DLD1 (cell line): Measurements from ENCODE around the gene MSL1.

Source experiments
- in situ Hi-C: cut with HindIII; loops from 2 replicates; pipeline ENCODE4 v1.10.0; 2017; ENCODE audit warnings: low sequenced_read_pairs

Gene MSL1, protein sequence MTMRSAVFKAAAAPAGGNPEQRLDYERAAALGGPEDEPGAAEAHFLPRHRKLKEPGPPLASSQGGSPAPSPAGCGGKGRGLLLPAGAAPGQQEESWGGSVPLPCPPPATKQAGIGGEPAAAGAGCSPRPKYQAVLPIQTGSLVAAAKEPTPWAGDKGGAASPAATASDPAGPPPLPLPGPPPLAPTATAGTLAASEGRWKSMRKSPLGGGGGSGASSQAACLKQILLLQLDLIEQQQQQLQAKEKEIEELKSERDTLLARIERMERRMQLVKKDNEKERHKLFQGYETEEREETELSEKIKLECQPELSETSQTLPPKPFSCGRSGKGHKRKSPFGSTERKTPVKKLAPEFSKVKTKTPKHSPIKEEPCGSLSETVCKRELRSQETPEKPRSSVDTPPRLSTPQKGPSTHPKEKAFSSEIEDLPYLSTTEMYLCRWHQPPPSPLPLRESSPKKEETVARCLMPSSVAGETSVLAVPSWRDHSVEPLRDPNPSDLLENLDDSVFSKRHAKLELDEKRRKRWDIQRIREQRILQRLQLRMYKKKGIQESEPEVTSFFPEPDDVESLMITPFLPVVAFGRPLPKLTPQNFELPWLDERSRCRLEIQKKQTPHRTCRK

DNA sequence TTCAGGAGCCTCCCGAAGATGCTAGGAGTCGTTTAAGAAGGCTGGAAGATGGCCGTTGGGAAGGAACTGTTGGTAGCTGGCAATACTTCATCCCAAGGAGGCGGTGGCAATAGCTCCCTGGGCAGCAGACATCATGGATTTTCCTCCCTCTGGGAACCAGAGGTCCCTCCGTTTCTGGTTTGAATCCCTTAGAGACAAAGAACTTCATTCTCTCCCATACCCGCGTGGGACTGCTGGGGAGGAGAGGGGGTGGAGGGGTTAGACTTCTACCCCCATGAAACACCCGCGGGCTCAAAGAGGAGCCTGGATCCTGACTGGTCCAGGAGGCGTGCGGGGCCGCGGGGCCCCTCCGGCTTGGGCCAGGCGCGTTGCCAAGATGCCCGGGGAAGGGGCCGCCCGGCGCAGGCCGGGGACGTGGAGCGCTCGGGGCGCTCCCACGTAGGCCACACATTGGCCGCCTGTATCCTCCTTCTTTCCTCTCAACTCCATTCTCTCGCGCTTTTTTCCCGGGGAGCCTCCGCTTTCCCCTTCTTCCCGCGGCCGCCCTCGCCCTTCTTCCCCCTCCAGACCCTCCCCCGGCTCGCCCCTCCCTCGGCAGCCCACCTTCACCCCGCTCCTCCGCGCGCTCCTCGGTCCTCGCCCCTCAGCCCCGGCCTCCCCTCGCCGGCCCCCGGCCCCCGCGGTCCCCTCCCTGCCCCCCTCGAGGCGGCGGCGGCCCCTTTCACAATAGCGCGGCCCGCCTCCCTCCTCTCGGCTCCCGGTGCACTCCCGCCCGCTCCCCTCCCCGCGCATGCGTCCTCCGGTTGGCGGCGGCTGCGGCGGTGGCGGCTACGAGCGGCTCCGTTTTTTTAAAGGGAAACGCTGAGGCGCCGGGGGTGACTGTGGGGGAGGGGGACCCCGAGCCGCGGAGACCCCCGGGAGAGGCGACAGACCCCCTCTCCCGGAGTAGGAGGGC, at the start of gene MSL1:
Gene MSL1 (plus strand): TSS at position 791 of the 955 bp plus-strand sequence. CDS start 642 bp downstream, outside the sequence.
- in situ Hi-C loops = loop anchor here (25.0 kb wide), 1 partner anchor 134 kb away; the partner anchor contains the start of gene PSMD3

DNA sequence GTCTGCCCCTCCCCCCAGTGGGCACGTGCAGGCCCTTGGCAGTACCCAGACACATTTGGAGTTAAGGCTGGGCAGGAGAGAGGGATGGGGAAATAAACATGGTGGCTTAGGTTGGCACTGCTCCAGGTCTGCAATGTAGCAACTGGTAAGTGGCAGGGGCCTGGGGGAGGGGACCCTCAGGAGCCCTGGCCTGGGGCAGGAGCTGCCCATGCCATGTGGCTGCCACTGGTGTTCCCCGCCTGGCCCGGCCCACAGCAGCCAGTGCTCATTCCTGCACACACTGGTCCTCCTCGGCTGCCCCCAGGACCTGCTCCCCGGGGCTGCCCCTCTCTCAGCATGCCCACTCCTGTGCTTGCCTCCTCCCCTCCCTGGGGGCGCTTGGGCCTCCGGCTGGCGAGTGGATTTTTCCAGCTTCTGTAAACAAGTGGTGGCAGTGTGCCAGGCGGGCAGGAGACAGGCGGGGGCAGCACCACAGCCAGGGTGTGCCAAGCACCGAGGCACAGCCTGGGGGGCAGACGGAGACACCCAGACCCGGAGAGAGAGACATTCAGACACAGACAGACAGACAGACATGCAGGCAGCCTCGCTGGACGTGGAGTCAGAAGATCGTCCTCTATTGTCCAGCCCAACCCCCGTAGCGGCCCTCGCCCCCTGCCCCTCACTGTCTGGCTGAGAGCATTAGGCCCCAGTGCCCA, 49.6 kb upstream of the MSL1 start:
- in situ Hi-C loops = loop anchor here (25.0 kb wide), 1 partner anchor 240 kb away; the partner anchor contains the start of gene RARA

DNA sequence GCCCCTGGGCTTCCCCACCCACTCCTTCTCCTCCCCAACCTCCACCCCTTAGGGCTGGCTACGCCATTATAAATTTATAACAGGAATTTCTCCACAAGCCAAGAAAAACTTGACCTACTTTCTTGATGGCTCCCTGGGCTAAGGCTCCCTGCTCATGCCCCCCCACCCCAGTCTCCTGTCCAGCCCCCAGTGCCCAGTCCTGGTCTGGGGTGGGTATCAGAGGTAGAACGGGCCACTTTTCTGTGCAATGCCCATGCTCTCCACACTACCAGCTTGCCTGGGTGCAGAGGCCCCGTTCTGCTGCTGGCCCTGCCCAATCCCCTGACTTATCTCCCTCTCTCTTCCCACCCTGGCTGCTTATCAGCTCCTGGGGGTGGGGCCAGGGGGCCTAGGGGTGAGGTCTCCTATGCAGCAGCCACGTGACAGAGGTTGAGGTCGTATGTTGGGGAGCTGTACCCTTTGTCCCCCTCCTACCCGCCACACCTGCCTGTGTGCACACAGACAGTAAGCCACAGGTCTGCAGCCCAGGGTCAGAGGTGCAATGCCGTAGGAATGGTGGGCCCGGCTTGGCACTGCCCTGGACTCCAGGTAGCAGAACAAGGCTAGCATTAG, 48.9 kb upstream of the MSL1 start:
- in situ Hi-C loops = loop anchor here (25.0 kb wide), 1 partner anchor 239 kb away; the partner anchor contains the start of gene RARA

DNA sequence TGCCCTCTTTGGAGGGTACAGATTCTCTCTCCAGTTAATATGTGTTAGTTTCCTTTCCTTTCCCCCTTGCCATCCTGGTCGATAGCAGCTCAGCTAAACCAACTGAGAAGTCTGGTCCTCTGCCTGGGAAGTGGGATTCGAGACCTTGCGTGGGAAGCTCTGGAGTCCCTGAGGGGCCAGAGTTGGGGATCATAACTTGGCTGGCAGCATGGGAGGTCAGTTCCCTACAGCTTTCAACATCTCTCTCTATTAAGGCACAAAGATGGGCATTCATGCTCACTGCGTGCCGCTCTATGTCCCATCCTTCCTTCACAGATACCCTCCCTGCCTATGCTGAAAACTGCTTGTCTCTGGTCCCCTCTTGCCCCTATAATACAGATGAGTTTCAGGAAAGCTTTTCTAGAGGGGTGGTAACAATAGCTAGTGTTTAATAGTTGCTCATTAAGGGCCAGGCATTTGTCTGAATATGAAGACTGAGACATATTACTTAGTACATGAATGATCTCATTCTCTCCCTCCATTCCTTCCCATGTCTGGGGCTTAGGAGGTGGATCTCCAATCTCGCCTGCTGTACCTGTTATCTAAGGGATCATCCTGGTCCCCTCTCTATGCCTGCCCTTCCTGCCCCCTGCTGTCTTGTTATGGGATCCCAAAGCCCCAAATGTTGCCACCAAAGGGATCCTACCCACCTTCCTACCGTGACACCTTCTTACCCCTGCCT, 48.2 kb upstream of the MSL1 start:
- in situ Hi-C loops = loop anchor here (25.0 kb wide), 1 partner anchor 239 kb away; the partner anchor contains the start of gene RARA

DNA sequence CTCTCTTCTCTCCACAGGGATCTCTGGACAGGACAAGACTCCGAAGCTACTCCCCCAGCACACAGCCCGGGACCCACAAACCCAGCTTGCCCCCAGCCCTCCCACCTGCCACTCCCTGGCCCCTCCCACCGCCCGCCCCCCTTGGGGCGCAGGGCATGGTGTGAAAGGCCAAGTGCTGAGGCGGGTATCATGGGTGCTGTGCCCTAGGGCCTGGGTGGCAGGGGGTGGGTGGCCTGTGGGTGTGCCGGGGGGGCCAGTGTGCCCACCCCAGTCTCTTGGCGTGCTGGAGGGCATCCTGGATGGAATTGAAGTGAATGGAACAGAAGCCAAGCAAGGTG, 47.6 kb upstream of the MSL1 start:
- in situ Hi-C loops = loop anchor here (25.0 kb wide), 1 partner anchor 238 kb away; the partner anchor contains the start of gene RARA

DNA sequence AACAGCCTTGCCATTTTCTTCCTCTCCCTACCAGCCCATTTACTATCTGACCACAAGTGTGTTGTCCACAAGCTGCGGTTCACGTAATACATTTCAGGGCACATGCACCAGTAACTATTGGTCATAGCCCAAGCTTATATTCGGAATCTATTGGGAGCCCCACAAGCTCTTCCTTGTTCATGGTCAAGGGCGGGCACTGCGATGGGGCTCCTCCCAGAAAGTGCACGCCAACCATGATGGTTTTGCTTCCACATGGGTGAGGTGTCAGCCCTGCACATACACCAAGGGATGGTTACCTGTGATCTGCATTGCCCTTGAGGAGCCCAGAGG, 46.9 kb upstream of the MSL1 start:
- in situ Hi-C loops = loop anchor here (25.0 kb wide), 1 partner anchor 237 kb away; the partner anchor contains the start of gene RARA

DNA sequence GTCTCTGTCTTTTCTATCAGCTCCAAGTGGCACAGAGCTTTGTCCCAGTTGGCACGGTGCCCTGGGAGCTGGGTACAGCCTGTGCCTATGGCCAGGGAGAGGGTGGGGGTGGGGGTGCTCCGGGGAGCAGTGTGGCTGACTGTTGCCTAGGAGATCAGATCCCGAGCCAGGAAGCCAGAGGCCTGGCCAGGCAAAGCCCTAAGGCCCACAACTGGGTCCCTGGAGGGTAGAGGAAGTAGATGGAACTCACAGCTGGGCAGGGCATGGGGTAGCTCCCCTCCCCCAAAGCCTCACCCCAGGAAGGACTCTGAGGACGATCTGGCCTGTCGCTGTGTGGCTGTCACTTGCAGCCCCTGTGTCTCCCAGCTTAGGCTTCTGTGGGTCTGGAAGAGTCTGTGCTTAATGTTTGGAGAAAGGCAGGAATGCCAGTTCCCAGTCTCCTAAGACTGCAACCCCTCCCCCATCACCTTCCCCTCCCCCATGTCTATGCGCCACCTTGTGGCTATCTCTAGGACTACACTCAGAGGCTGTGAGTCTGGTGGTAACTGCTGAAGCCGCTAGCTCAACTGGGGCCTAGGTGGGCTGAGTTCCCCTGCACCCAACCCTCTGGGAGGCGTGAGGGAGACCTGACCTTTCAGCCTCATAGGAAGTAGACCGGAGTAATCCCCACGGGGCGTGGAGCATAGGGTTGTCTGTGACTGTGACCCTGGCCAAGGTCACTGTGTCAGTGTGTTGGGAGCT, 46.4 kb upstream of the MSL1 start:
- in situ Hi-C loops = no loop called here

DNA sequence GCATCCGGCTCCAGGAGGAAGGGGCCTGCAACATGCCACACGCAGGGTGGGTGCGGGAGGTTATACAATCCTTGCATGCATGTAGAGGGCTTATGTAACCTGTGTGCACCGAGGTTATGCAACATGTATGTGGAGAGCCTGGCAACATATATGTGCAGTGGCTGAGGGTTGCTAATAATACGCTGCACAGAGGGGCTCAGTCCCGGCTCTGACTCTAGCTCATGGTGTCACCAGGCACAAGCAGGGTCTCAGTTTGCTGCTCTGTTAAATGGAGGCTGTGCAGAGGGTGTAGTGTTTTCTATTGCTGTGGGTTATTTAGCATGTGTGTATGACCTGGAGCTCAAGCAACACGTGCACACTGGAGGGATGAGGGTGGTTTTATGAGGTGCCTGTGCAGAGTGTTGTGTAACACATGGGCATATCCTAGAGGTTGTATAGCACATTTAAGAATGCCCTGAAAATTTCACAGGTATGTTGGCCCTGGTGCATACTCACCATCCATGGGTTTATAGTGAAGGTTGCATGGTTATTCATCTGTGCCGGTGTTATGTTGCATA, 45.8 kb upstream of the MSL1 start:
- in situ Hi-C loops = no loop called here

DNA sequence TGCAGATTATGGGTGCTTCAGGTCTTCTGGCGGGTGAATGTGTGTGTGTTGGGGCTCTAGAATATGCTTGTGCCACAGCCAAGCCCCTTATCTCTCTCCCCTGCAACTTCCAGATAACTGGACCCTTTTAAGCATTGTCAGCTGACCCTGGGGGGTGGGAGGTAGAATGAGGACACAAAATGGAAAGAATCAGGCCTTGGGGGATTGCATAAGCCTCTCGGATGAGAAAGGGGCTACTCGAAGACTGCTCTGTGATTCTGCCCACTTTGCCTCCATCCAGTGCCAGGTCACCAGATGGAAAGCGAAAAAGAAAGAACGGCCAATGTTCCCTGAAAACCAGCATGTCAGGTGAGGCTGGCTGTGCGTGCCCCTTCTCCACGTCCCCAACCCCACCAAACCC, 45.2 kb upstream of the MSL1 start:
- in situ Hi-C loops = no loop called here

DNA sequence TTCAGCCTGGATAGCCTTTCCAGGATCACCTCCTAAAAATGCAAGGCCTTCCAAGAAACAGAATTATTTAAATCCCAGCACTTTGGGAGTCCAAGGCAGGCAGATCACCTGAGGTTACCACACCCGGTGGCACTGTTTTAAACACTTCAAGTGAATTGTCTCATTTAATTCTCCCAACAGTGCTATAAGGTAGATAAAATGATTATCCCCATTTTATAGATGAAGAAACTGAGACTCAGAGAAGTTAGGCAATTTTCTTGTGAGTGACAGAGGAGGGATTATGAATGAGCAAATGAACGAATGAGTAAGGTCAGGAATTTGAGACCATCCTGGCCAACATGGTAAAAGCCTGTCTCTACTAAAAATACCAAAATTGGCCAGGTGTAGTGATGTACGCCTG, 42.2 kb upstream of the MSL1 start:
- in situ Hi-C loops = no loop called here

DNA sequence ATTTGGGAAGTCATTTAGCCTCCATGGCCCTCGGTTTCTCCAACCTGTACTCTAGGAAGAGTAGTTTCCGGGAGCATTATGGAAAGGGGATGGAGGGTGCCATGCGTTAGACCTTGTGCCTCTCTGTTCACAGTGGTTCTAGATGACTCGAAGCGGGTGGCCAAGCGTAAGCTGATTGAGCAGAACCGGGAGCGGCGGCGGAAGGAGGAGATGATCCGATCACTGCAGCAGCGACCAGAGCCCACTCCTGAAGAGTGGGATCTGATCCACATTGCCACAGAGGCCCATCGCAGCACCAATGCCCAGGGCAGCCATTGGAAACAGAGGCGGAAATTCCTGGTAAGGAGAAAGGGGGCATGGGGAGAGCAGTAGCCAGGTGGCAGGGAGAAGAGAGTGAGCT, 37.3 kb upstream of the MSL1 start:
- in situ Hi-C loops = no loop called here

DNA sequence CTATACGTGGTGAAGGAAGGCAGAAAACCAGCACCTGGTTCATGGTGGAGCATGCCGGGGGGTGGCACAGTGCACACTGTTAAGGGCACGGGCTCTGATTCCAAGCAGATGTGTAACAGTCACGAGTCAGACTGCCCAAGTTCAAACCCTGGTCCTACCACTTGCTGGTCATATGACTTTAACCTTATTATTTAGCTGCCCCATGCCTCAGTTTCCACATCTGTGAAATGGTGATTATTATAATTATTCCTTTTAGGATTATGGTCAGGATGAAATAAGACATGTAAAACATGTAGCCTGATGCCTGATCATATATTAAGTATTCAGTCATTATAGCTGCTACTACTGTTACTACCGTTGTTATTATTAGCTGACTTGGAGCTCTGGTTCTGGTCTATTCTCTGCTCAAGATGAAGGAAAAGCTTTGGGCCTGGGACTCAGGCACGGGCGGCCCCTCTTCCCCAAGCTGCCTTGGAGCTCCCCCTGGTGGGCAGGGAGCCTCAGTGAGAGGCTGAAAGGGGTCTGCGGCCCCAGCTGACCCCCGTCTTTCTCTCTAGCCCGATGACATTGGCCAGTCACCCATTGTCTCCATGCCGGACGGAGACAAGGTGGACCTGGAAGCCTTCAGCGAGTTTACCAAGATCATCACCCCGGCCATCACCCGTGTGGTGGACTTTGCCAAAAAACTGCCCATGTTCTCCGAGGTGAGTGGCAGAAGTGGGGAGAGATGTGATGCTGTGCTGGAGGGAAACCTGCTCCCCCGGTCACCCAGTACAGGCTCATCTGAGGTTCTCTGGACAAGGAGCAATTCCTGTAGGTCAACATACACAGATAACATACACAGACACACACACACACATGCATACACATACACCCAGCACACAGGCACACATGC, 35.4 kb upstream of the MSL1 start:
- in situ Hi-C loops = no loop called here

DNA sequence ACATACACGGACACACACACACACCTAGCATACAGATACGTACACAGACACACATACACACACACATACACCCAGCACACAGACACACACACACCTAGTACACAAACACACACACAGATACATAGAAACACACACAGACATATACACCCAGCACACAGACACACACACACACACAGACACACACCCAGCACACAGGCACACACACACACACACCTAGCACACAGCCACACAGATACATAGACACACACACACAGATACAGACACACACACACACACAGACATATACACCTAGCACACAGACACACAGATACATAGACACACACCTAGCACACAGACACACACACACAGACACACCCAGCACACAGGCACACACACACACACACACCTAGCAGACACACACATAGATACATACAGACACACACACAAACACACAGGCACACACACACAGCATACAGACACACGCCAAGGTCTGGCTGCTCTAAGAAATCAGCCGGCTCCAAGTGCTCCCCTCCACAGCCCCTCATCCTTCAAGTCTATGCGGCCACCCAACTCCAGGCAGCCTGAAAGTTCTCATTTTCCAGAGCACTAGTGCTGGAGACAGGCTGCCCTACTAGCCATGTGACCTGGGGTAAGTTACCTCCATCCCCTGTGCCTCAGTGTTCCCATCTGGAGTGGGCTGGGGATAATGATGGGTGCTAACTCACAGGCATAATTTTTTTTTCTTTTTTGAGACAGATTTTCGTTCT, 34.5 kb upstream of the MSL1 start:
- in situ Hi-C loops = no loop called here

DNA sequence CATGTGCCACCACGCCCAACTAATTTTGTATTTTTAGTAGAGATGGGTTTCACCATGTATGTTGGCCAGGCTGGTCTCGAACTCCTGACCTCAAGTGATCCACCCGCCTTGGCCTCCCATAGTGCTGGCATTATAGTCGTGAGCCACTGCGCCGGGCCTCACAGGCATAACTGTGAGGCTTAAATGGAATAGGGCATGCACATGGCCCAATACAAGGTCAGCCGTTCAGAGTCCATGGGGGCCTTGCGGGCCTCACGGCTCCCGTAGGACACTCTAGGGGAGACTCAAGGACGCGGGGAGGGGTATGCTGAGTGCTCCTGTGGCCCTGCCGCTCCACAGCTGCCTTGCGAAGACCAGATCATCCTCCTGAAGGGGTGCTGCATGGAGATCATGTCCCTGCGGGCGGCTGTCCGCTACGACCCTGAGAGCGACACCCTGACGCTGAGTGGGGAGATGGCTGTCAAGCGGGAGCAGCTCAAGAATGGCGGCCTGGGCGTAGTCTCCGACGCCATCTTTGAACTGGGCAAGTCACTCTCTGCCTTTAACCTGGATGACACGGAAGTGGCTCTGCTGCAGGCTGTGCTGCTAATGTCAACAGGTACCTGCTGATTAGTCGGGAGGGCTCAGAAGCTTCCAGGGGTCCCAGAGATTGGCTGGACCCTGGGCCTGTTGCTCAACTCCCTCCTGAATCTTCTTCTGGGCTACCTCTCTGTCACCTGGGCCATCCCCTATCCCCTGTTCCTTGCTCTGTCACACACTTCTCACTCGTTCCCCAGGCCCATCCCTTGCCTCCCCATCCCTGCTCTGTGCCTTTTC, 33.7 kb upstream of the MSL1 start:
- in situ Hi-C loops = no loop called here

DNA sequence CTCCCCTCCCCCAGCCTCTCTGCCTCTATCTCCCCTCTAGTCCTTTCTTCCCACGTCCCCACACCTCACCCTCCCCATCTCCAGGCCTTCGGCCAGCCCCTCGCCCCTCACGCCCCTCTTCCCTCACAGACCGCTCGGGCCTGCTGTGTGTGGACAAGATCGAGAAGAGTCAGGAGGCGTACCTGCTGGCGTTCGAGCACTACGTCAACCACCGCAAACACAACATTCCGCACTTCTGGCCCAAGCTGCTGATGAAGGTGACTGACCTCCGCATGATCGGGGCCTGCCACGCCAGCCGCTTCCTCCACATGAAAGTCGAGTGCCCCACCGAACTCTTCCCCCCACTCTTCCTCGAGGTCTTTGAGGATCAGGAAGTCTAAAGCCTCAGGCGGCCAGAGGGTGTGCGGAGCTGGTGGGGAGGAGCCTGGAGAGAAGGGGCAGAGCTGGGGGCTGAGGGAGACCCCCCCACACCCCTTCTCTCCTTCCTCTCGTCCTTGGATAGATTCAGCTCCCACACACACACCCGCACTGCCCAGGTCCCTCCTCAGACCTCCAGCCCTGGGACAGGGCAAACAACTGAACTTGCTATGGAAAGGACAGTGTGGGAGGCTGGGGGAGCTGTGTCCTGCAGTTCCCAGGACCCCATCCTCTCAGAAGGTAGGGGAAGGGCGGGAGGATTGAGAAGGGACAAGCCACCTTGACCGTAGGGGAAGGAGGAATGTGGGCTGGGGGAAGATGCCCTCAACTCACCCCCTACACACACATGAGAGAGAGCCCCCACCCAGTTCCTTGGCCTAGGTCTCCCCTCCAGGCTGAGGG, 32.5 kb upstream of the MSL1 start:
- in situ Hi-C loops = no loop called here
